ENCODE data around the gene ADGRB2.

DNA sequence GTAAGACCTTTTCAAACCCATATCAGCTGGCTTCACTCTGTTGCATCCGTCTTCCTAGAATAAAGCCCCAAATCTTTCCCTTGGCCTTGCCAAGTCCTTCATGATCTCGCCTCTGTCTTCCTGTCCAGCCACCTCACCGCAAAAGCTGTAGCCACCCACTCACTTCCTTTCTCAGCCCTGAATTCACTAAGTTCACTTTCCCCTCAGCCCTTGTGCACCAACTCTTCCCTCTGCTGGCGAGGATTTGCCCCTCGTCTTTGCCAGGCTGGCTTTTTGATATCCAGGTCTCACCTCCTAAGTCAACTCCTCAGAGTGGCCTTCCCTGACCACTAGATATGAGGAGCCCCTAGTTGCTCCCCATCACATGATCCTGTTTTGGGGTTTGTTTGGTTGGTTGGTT is 56.4 kb downstream of the ADGRB2 start:
- TF ChIP-seq, protein P1, sequence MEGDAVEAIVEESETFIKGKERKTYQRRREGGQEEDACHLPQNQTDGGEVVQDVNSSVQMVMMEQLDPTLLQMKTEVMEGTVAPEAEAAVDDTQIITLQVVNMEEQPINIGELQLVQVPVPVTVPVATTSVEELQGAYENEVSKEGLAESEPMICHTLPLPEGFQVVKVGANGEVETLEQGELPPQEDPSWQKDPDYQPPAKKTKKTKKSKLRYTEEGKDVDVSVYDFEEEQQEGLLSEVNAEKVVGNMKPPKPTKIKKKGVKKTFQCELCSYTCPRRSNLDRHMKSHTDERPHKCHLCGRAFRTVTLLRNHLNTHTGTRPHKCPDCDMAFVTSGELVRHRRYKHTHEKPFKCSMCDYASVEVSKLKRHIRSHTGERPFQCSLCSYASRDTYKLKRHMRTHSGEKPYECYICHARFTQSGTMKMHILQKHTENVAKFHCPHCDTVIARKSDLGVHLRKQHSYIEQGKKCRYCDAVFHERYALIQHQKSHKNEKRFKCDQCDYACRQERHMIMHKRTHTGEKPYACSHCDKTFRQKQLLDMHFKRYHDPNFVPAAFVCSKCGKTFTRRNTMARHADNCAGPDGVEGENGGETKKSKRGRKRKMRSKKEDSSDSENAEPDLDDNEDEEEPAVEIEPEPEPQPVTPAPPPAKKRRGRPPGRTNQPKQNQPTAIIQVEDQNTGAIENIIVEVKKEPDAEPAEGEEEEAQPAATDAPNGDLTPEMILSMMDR (IDR thresholded peaks at IDR 0.05), result no peak
- TF ChIP-seq EP300 (IDR thresholded peaks at IDR 0.05) (no peak), POLR2A (IDR thresholded peaks at IDR 0.05) (no peak)
